Activated T-cell treated with anti-CD3 and anti-CD28 coated beads for 4 hours (primary cell): Measurements from ENCODE around the gene TBC1D22B.
A peak's percentile ranks its signal among the peaks of the same experiment; 100 is the strongest.

Experiments
- DNase-seq: peaks from one replicate; pipeline ENCODE4 v3.0.0-alpha.2; 2020

TBC1D22B gene, protein sequence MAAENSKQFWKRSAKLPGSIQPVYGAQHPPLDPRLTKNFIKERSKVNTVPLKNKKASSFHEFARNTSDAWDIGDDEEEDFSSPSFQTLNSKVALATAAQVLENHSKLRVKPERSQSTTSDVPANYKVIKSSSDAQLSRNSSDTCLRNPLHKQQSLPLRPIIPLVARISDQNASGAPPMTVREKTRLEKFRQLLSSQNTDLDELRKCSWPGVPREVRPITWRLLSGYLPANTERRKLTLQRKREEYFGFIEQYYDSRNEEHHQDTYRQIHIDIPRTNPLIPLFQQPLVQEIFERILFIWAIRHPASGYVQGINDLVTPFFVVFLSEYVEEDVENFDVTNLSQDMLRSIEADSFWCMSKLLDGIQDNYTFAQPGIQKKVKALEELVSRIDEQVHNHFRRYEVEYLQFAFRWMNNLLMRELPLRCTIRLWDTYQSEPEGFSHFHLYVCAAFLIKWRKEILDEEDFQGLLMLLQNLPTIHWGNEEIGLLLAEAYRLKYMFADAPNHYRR

DNA sequence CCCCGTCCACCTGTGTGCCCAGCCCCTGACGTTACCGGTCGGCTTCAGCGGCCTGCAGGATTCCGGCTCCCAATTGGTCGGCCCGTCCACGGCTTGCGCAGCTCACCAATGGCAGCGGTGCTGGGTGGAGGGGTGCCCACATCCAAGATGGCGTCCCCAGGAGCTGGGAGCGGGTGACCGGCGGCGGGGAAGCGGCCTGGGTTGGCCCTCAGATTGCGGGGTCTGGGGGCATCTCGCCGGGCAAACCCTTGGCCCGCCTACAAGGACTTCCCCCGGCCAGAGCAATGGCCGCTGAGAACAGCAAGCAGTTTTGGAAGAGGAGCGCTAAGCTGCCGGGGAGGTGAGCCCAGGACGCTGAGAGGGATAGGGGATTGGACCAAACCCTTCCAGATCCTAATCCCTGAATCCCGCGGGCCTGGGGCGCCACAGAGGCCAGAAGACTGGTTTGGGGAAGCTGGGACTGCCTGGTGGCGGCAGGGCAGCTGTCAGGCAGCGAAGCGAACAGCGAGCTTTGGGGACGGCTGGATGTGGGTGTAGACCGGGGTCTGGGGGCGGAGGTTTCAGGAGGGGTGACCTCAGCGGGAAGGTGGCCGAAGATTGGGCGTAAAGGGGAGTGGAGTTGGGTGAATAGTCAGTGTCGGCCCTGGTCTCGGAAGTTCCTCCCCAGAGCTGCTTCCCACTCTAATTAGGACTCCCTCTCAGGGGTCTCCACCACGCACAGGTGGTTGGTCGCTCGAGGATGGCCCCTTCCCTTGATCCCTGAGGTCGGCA, at the start of gene TBC1D22B, which contains the start of gene TMEM217:
Gene TBC1D22B, plus strand, starts transcription at position 139 of the 771 bp plus-strand sequence. Its CDS starts 146 bp downstream, at position 285.
Gene TMEM217, minus strand, starts transcription at position 511 of the 771 bp plus-strand sequence. CDS start 39,114 bp downstream, outside the sequence.
- DNase-seq, result peak; percentile 92

DNA sequence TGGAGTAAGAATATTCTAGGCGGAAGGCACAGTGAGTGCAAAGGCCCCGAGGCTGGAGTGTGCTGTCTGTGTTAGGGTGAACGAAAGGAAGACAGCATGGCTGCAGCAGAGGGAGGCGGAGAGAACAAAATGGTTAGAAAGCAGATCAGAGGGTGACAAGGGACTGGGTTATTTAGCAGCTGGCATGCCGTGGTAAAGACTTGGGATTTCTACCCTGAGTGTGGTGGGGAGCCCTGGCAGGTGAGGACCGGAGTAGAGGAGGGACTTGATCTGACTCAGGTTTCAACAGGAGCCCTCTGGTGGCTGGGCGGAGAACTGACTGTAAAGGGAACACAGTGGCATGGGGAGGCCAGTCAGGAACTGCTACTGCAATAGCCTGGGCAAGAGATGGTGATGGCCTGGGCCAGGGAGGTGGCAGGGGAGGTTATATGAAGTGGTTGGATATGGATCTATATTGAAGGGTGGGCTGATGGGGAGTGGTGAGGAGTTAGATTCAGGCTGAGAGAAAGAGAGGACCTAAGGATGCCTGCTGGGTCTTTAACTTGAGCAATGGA, 49.6 kb upstream of the TBC1D22B start:
- peak; percentile 84 for DNase-seq

DNA sequence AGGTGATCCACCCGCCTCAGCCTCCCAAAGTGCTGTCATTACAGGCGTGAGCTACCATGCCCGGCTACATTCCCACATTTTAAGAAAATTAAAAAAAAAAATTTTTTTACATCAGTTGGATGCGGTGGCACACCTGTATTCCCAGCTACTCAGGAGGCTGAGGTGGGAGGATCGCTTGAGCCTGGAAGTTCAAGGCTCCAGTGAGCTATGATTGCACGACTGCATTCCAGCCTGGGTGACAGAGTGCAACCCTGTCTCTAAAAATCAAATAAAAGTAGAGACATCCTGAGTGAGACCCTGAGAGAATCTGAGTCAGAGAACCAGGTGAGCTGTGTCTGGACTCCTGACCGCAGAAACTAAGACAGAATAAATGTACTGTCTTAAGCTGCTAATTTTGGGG, 48.8 kb upstream of the TBC1D22B start:
- DNase-seq, result no peak

DNA sequence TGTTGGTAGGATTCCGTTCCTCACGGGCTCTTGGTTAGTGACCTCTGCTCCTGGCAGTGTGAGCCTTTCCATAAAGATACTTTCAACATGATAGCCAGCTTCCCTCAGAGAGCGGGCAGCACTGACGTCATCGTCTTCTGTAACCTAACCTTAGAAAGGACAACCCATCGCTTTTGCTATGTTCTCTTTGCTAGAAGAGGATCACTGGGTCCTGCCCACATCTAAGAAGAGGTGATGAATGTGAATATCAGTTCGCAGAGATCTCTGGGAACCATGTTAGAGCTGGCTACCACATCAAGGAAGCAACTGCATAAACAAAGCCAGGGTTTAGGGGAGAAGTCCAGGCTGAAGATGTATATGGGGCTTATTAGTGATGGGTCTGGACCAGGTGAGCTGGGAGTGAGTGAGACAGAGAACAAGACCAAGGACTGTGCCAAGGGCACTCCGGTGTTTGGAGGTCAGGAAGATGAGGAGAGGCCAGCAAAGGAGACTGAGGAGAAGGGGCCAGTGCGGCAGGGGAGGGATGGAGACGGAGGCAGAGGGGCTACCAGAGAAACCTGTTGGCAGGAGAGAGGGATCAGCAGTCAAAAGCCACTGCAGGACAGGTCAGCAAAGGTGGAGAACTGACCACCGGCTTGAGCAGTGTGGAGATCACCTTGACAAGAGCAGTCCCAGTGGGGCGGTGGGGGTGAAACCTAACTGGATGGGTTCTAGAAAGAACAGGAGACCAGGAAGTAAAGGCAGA, 47.9 kb upstream of the TBC1D22B start:
- DNase-seq, result peak; percentile 17

DNA sequence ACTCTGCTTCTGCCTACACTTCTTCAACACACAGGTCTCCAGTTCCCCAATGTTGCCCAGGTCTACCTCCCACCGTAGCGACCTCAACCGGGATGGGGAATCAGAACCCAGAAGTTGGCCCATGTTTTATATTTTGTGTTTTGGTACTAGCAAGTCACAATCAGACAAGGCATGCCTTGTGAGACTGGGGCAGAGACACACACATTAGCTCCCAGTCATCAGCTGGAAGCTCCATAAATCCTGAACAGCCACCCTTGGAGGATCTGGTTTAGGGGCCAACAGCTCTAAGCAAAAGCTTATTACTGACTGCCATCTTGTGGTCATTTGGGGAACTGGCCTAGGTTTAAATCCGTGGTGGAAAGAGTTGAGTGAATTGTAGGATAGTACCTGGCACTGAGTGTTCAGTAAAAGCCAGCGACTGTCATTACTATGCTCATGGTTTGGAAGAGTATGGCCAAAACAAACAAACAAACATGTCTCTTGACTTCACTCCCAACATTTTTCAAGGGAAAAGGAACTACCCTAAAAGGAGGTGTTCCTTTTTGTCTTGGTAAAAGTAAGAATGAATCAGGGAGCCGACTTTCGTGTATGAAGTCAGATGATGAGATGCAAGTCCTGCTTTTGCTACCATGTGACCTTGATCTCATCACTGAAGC, 47.1 kb upstream of the TBC1D22B start:
- peak; percentile 83 for DNase-seq

DNA sequence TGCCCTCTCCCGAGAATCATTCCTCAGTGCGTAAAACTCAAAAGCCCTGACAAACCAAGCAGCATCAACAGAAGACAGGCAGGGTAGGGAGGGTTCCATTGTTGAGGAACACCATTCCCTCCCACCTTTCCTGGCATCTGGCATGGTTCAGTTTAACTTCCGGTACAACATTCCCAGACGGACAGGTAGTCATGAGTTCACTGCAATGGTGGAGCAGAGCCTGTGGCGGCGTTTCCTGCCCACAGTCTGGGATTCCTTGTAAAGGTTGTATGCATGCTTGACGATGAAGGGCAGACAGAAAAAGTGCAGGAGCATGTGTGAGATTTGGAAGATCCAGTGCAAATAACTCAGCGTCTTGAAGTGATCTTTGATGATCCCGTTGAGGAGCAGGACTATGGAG, 45.3 kb upstream of the TBC1D22B start:
- no peak for DNase-seq

DNA sequence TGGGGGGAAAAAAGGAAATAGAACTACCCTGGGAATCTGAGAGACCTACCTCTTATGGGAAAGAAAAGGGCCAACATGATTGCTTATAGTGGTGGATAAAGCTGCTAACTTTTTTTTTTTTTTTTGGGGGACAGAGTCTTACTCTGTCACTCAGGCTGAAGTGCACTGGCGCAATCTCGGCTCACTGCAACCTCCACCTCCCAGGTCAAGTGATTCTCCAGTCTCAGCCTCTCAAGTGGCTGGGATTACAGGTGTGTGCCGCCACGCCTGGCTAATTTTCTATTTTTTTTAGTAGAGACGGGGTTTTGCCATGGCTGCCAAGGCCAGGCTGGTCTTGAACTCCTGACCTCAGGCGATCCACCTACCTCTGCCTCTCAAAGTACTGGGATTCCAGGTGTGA, 39.5 kb upstream of the TBC1D22B start:
- DNase-seq, result no peak

DNA sequence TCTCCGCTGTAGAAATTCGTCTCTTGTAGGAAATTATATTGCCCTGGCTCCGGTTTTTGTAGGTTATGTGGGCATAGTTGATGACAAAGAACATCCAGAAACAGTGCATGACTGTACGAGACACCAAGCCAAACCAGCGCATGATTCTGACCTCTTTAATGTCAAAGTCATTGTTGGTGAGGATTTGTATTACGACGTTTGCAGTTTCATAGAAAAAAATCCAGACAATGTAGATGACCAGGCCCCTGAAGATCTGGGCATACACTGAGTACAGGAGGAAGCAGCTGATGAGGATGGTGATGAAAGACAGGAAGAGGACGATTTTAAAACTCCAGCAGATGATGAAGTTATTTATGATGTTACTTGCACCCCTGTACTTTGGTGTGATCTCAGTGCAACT, 39.1 kb upstream of the TBC1D22B start:
- no peak for DNase-seq

DNA sequence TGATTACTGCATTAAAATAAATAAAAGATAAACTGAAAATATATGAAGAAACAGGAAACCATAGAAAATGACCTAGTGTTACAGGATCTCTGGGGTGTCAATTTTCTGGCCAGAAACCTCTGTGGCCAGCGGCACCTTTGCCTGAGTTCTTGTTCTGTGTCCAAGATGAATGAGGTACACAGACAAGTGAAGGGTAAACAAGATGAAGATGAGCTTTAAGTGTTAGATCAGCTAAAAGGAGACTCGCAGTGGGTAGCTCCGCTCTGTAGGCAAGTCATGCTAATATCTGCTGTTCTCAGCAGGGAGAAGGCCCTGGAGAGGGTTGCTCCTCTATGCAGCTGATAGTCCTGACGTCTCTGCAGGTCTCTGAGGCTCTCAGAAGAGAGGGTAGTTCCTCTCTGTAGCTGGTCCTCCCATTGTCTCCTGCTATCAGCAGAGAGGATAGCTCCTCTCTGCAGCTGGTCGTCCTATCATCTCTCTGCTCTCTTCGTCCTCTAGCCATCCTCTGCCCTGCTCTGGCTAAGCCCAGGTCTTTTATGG, 35.9 kb upstream of the TBC1D22B start:
- DNase-seq, result no peak

DNA sequence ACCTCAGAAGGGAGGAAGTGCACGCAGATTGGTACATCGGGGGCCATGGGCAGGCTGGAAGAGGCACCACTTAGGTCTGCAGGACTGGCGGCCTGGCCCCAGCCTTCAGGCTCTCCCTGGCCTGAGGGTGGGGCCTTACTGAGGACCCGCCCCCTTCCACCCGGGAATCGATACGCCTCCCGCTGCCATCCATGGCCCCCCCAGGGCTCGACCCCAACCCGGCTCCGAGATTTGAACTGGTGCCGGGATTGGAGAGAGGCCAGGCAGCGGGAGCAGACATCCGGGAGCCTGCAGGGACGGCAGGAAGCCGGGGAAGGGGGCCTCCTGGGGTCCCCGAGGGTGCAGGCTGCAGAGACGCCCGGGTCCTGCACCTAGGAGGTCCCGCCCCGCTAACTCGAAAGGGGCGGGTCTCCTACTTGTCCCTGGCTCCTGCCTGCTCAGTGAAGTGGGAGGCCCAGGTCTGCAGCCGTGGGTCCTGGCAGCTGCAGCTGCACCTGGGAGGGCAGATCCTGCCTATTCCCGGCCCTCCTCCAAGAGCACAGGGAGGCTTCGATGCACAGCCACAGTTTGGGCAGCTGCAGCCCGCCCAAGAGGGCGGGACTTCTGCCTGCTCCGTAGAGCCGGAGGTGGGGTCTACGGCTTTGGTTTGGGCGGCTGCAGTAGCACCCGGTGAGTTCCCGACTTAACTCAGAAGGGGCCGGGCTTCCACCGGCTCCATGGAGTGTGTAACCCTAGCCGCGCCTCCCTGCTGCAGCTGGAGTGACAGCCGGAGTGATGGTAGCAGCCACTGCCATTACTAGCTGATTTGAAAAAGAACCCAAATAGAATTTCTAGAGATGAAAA, 35.2 kb upstream of the TBC1D22B start:
- peak; percentile 33 for DNase-seq

DNA sequence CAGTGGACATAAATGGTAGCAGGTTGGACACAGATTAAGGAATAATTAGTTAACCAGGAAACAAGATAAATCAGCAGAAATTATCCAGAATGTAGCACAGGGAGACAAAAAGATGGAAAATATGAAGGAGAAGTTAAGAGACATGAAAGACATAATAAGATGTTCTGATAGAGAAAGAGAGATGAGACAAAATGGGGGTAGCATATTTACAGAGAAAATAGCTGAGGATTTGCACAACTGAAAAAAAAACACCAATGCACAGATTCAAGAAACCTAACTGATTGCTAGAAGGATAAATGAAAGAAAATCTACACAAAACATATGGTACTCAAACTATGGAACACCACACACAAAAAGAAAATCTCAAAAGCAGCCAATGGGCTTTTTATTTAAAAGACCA, 34.6 kb upstream of the TBC1D22B start:
- DNase-seq, result no peak

DNA sequence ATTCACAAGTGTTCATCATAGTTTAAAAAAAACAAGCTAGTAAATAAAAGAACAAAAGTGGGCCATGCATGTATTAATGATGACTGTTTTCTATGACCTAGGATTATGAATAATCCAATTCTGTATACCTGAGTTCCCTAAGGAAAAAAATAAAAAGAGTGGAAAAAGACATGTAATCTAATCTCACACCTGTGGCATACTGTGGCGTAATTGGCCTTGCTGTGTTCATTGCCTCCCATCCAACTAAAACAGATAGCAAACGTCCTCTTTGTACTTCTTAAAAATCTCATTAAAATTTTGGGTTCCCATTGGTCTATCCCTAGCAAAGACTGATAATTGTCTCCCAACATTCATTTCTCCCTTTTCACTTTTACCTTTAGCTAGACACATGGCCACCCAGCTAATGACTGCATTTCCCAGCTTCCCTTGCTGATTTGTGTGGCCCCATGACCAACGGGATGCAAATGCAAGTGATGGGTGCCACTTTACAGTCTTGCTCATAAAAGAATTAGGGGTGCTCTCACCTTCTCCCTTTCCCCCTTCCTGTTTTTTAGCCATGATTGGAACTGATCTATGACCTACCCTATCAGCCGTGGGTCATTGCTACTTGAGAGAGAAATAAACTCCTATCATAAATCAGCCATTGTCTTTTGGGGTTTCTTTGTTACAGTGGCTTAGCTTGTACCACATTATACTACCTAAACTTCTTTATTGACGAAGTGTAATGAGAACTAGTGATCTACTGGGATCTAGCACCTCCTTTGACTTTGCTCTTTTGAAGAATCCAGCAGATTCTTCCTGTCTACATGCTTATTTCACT, 32.0 kb upstream of the TBC1D22B start:
- no peak for DNase-seq

DNA sequence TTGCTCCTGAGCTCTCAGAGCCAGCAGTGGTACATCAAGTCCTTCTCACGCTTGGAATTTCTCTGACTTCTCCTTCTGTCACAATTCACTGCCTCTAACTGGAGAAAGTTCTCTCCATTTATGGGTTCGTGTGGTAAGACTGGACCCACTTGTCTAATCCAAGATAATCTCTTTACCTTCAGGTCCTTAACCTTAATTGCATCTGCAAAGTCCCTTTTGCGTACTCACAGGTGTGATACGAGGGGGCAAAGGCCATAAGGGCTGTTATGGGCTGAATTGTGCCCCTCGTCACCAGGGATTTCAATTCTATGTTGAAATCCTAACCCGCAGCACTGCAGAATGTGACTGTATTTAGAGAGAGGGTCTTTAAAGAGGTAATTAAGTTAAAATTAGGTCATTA, 27.5 kb upstream of the TBC1D22B start:
- DNase-seq, result no peak

DNA sequence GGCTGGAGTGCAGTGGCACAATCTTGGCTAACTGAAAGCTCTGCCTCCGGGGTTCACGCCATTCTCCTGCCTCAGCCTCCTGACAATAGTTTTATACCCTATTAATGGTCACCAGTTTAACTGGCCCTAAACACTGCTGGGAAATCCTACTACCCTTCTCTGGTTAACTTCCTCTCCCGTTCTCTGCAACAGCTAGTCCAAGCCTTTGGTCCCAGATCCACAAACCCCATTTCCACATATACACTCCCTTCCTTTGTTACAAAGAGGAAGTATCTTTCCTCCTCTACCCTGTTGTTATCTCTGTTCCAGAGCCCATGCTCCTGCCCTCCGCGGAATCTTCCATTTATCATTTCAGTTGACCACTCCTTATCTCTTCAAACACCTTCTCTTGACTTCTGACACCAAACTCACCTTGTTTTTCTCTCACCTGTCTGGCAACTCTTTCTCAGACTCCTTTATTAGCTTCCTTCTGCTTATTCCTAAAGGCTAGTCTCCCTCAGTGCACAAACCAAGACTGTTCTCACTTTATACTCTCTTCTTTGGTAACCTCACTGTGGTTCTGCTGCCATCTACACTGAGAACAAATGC, 25.0 kb upstream of the TBC1D22B start:
- DNase-seq, result no peak

DNA sequence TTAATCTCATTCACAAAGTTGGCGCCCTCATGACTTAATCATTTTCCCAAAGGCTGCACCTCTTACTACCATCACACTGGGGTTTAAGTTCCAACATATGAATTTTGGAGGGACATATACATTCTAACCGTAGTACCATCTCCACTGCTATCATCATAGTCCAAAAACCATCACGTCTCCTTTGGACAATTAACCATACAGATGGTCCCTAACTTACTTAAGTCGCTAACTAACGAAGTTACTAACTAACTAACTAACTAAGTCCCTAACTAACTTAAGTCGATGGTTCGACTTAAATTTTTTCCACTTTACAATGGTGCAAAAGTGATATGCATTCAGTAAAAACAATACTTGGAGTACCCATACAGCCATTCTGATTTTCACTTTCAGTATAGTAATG, 24.0 kb upstream of the TBC1D22B start:
- DNase-seq, result no peak

DNA sequence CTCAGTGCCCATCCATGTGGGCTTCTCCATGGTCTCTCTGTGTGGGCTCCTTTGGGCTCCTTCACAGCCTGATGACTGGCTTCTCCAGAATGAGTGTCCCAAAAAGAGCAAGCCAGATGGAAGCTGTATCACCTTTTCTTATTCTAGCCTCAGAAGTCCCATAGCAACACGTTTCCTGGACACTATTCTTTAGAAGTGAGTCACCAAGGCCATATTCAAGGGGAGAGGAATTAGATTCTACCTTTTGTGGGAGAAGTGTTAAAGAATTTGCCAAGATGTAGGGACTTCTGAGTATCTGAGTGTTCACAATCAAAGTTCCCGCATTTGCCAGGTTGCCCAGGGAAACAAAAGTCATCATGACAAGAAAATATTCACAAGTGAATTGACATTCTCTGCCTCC, 20.7 kb upstream of the TBC1D22B start:
- DNase-seq, result no peak

DNA sequence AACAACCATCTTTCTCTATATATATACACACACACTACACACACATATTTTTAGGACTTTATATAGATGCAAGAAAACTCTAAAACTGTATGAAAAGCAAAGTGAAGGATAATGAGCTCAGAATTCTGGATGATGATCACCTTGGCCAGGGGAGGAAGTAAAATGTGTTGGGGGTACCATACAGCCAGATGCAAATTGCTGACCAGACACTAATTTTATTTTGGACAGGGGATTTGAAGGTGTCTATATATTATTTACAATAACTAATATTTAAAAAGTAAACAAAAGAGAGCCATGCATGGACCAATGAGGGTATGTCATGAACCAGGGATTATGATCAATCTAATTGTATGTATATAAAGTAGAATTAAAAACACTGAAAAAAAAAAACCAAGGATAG, 19.8 kb upstream of the TBC1D22B start:
- no peak for DNase-seq

DNA sequence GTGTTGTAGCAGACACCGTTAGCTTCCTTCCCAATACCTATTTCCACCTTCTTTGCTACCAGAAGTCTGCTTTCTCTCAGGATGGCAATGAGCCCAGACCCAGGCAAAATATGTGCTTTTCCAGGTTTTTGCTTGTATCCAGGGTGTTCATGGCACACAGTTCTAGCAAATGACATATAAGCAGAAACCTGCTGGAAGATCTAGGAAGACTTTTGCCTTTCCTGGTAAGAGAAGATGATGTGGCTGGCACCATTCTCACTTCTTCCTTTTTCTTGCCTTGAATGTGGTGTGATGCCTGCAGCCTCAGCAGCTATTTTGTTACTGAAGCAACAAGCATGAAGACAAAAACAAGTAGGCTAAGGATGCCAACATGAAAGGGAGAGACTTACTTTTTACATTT, 19.2 kb upstream of the TBC1D22B start:
- no peak for DNase-seq

DNA sequence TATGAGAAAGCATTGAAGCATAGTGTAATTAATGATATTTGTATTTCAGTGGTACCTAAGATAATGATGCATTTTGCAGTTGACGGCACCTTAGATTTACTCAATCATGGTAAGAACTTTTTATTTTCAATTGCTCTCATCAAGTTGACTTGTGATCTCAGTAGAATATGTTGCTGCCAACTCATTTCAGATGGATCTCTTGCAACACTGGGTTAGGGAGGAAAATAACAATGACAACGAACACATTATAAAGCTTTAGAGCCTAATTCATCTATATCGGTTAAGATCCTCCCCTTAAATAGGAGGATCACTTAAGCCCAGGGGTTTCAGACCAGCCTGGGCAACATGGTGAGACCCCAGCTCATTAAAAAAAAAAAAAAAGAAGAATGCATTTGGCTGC, 18.0 kb upstream of the TBC1D22B start:
- DNase-seq, result no peak
